CD4-positive, alpha-beta T cell treated with Interleukin-10 for 1 hour (primary cell): Measurements from ENCODE around the gene ARL6IP5.

Source experiments
- DNase-seq: peaks from one replicate; pipeline ENCODE4 v3.0.0-alpha.2; 2020

ARL6IP5 gene

GRCh38 chr3:69118555-69118954 is 33.8 kb downstream of the ARL6IP5 start:
- no peak for DNase-seq

GRCh38 chr3:69119138-69119537 is 34.4 kb downstream of the ARL6IP5 start:
- DNase-seq = no peak

GRCh38 chr3:69119681-69120080 is 34.9 kb downstream of the ARL6IP5 start:
- DNase-seq = no peak

- DNase-seq = peak; percentile 88
Measured at GRCh38 chr3:69120879-69121464, 36.2 kb downstream of the ARL6IP5 start.

GRCh38 chr3:69121513-69121912 is 36.8 kb downstream of the ARL6IP5 start:
- DNase-seq = no peak

- DNase-seq = no peak
Measured at GRCh38 chr3:69121950-69122349, 37.2 kb downstream of the ARL6IP5 start.

GRCh38 chr3:69122403-69122802 is 37.7 kb downstream of the ARL6IP5 start, which contains the start of gene LMOD3:
Gene LMOD3, minus strand, starts transcription at chr3:69122595. Its CDS starts 209 bp downstream, at chr3:69122386.
- no peak for DNase-seq

- DNase-seq = no peak
Measured at GRCh38 chr3:69126216-69126615, 41.5 kb downstream of the ARL6IP5 start.

- no peak for DNase-seq
Measured at GRCh38 chr3:69126999-69127398, 42.3 kb downstream of the ARL6IP5 start.

- no peak for DNase-seq
Measured at GRCh38 chr3:69128509-69128908, 43.8 kb downstream of the ARL6IP5 start.

- no peak for DNase-seq
Measured at GRCh38 chr3:69129531-69129930, 44.8 kb downstream of the ARL6IP5 start.

GRCh38 chr3:69130689-69131088 is 46.0 kb downstream of the ARL6IP5 start:
- DNase-seq = no peak

GRCh38 chr3:69137005-69137404 is 52.3 kb downstream of the ARL6IP5 start:
- no peak for DNase-seq

GRCh38 chr3:69137412-69137811 is 52.7 kb downstream of the ARL6IP5 start:
- DNase-seq = no peak

- DNase-seq = no peak
Measured at GRCh38 chr3:69141313-69141712, 56.6 kb downstream of the ARL6IP5 start.

- DNase-seq = no peak
Measured at GRCh38 chr3:69142090-69142489, 57.4 kb downstream of the ARL6IP5 start.

- no peak for DNase-seq
Measured at GRCh38 chr3:69142797-69143454, 58.2 kb downstream of the ARL6IP5 start.

GRCh38 chr3:69143612-69144011 is 58.9 kb downstream of the ARL6IP5 start:
- DNase-seq = no peak

GRCh38 chr3:69144631-69145245 is 60.0 kb downstream of the ARL6IP5 start:
- DNase-seq = no peak

- DNase-seq = no peak
Measured at GRCh38 chr3:69145688-69146087, 61.0 kb downstream of the ARL6IP5 start.

GRCh38 chr3:69149586-69149985 is 64.8 kb downstream of the ARL6IP5 start:
- no peak for DNase-seq
